D721Med (cell line): ENCODE data around the gene MTIF2.

ENCODE experiments used
- DNase-seq: peaks from one replicate; pipeline ENCODE4 v3.0.0; 2011; ENCODE audit warnings: low spot score; ENCODE audit not compliant: insufficient read length
- FAIRE-seq: peaks from 2 replicates; lab custom pipeline; 2011; peaks lifted over from hg19 to GRCh38; lab: Jason Lieb, UNC
- TF ChIP-seq, protein P1 (sequence below): IDR thresholded peaks from 2 replicates; pipeline ENCODE4 v1.5.1; 2012; ENCODE audit warnings: mild to moderate bottlenecking, control low read depth; ENCODE audit not compliant: insufficient read depth; ENCODE audit errors: missing control alignments

MTIF2 gene

GRCh38 chr2:55236992-55237543, 32.0 kb downstream of the MTIF2 start:
- TF ChIP-seq, protein P1, sequence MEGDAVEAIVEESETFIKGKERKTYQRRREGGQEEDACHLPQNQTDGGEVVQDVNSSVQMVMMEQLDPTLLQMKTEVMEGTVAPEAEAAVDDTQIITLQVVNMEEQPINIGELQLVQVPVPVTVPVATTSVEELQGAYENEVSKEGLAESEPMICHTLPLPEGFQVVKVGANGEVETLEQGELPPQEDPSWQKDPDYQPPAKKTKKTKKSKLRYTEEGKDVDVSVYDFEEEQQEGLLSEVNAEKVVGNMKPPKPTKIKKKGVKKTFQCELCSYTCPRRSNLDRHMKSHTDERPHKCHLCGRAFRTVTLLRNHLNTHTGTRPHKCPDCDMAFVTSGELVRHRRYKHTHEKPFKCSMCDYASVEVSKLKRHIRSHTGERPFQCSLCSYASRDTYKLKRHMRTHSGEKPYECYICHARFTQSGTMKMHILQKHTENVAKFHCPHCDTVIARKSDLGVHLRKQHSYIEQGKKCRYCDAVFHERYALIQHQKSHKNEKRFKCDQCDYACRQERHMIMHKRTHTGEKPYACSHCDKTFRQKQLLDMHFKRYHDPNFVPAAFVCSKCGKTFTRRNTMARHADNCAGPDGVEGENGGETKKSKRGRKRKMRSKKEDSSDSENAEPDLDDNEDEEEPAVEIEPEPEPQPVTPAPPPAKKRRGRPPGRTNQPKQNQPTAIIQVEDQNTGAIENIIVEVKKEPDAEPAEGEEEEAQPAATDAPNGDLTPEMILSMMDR: no peak
- DNase-seq (no peak), FAIRE-seq (no peak)

DNA sequence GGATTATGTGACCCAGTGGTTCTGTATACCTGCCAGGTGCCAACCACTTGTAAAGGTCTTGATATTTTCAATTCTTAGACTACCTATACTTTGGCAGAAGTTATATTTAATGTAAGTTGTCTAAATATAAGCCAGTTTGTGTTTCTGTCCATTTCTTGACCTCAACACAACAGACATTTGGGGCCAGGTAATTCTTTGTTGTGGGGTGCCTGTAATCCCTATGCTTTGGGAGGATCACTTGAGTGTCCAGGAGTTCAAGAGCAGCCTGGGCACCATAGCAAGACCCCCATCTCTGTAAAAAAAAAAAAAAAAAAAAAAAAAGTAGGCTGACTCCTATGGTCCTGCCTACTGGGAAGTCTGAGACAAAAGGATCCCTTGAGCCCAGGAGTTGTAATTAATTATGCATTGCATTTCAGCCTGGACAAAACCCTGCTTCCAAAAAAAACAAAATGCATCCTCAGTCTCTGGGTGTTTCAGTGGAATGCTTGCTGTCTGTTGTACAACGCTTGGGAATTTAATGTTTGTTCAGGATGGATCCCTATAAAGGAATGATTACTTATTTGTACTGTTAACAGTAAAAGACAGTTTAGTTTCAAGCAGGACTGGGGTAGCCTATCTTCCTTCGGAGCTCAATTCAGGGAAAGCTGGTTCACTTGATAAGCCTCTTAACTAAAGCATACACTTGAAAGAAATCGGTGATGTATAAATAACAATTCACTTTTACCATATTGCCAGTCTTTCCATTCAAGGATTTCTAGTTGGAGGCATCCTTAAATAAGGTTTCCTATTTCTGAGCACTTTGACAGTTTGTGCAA, 33.1 kb downstream of the MTIF2 start:
- FAIRE-seq: no peak
- TF ChIP-seq, protein P1: no peak
- DNase-seq: no peak

DNA sequence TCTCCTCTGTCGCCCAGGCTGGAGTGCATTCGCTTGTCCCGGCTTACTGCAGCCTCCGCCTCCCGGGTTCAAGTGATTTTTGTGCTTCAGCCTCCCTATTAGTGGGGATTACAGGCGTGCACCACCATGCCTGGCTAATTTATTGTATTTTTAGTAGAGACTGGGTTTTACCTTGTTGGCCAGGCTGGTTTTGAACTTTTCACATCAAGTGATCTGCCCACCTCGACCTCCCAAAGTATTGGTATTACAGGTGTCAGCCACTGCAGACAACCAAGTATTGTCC, 35.4 kb downstream of the MTIF2 start:
- TF ChIP-seq, protein P1: no peak
- DNase-seq: no peak
- no peak for FAIRE-seq

DNA sequence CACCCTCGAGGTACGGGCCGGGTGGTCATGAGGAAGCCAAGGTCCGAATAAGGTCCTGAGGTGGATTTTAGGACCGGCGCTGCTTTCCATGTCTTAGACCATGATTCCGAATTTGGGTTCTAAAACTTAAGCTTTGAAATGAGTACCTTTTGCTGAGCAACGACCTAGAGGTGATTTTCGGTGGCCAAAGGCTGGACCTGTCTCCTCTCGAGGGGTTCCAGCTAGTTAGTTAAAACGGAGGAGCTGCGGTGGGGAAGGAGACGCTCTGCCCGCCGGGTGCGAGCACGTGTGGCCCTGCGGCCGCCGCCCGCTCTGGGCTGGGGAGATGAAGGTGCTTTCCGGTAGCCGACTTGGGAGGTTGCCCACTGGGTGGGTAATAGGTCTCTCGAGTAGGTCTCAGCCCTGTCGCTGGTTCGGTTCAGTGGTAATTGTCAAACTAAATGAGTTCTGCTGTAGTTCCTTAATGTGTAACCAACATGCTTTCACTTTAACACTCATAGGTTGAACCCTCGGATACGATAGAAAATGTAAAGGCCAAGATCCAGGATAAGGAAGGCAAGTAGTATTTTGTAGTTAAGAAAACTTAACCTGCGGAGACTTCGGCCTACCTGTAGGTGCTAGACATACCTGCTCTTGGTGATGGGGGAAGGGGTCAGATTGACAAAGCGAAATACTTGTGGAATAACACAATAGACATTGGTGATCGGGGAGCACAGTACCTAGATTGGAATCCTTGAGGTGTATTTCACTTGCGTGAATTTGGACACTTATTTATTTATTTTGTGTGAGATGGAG, 36.0 kb downstream of the MTIF2 start:
- no peak for DNase-seq
- TF ChIP-seq, protein P1: no peak
- FAIRE-seq: no peak

- TF ChIP-seq, protein P1: no peak
- peak; percentile 61 for DNase-seq
- no peak for FAIRE-seq
Observed at GRCh38 chr2:55232084-55232862, 36.8 kb downstream of the MTIF2 start, which contains the start of the genes CLHC1 and RPS27A. CLHC1 (minus strand) TSS chr2:55232293; CDS start chr2:55222411, 9,882 bp downstream. RPS27A (plus strand) TSS chr2:55232688; CDS start chr2:55232825, 137 bp downstream.

DNA sequence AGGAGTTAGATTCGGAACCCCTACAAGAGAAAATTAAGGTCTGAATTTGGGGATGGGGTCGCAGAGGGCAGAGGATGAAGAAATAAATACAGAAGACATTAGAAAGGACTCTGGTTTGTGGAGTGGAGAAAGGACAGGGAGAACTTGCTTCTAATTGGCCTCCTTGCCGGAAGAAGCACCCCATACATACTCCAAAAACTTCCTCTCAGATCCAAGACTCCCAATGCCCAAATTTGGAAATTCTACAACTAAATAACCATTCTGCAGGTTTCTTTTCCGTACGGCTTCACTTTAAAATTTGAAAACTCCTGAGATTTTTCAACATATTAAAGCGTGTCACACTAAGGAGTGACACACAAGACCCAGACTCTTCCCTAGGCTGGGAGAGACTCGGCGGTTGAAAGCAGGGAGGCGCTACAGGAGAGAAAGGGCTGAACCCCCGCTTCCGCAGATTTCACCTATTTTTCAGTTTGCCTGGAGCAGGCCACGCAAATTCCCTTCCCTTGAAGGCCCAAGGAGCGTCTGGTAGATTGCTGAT, 37.4 kb downstream of the MTIF2 start:
- DNase-seq: no peak
- TF ChIP-seq, protein P1: no peak
- FAIRE-seq: no peak
